ENCODE measurements around the gene SPEG. TPM values are rescaled to one million over a fixed set of nuclear protein-coding genes. Genes with fewer than 3 reads are reported as not detected.

Gene SPEG
- total and polyA plus RNA-seq, 2 donors (not counting 3 experiments of a cell fraction or from before 2014, with no cell fraction given), result 0.84 to 3.5 TPM

GRCh38 chr2:219414857-219415256, 19.8 kb upstream of the SPEG start:
- Histone ChIP-seq H3K27ac (ENCODE audit: insufficient read depth, low read depth, low read length) (no peak overlapping the region), H3K9me3 (replicated peaks; ENCODE audit: control insufficient read depth, insufficient read depth, low read length) (no peaks in the 10 kb centered on the region), H3K79me2 (ENCODE audit: control insufficient read depth, insufficient read depth, low read length) (no peaks in the 10 kb centered on the region), H2AFZ (ENCODE audit: low read depth, low read length) (no peak overlapping the region), H3K9ac (replicated peaks; ENCODE audit: extremely low read depth, insufficient read depth, low read length) (no peak overlapping the region), H3K4me3 (replicated peaks in 1 of 3; ENCODE audit: insufficient read depth in 1 of 3, low read depth in 1 of 3, low read length in 3 of 3) (no peak overlapping the region), H3K27me3 (ENCODE audit: control insufficient read depth in 2 of 2, insufficient read depth in 2 of 2, low read length in 2 of 2) (peaks cover 26 to 30% of the 10 kb centered on the region in 2 experiments), H4K20me1 (replicated peaks; ENCODE audit: control insufficient read depth, extremely low read depth, insufficient read depth, low read length) (no peaks in the 10 kb centered on the region), H3K4me2 (ENCODE audit: insufficient read depth, low read length) (no peak overlapping the region), H3K4me1 (ENCODE audit: control insufficient read depth, extremely low read depth, insufficient read depth, low read length) (no peaks in the 10 kb centered on the region), H3K9me1 (replicated peaks; ENCODE audit: control insufficient read depth, extremely low read depth, insufficient read depth, low read length) (no peaks in the 10 kb centered on the region), H3K36me3 (ENCODE audit: control insufficient read depth in 2 of 2, extremely low read depth in 1 of 2, insufficient read depth in 2 of 2, low read length in 2 of 2) (no peaks in the 10 kb centered on the region)
- CTCF ChIA-PET, result interaction anchor here (1.6 kb wide), 1 partner anchor 115 kb away, joined by 7 read pairs; no protein-coding TSS in a partner anchor
- dilution Hi-C loops (cut with MboI; ENCODE audit: extremely low pct_ligation_motif_present, low sequenced_read_pairs), result no loop called here
- POLR2A ChIA-PET, result no interaction called here
- TF ChIP-seq EZH2 (IDR thresholded peaks at IDR 0.05; ENCODE audit: borderline replicate concordance, low read depth, low read length, severe bottlenecking) (no peak), GATA2 (IDR thresholded peaks at IDR 0.05; ENCODE audit: insufficient read depth, insufficient read length, low read depth, low read length) (no peak), POLR2AphosphoS5 (IDR thresholded peaks at IDR 0.05; ENCODE audit: insufficient read depth, low read depth, low read length) (no peak)
- BruUV-seq (replicated peaks), result no TSS peak
- intact Hi-C loops (cut with micrococcal nuclease), result no loop called here
- no peak for FAIRE-seq
- DNase-seq (ENCODE audit: low read depth, low spot score), result no peak

GRCh38 chr2:219415580-219416234, 18.9 kb upstream of the SPEG start:
- Histone ChIP-seq H3K79me2 (ENCODE audit: control insufficient read depth, insufficient read depth, low read length) (no peaks in the 10 kb centered on the region), H3K27me3 (ENCODE audit: control insufficient read depth in 2 of 2, insufficient read depth in 2 of 2, low read length in 2 of 2) (peaks cover 30% of the 10 kb centered on the region in 2 experiments), H2AFZ (ENCODE audit: low read depth, low read length) (no peak overlapping the region), H3K9me1 (replicated peaks; ENCODE audit: control insufficient read depth, extremely low read depth, insufficient read depth, low read length) (no peaks in the 10 kb centered on the region), H3K4me3 (replicated peaks in 1 of 3; ENCODE audit: insufficient read depth in 1 of 3, low read depth in 1 of 3, low read length in 3 of 3) (no peak overlapping the region), H3K9me3 (replicated peaks; ENCODE audit: control insufficient read depth, insufficient read depth, low read length) (no peaks in the 10 kb centered on the region), H3K27ac (ENCODE audit: insufficient read depth, low read depth, low read length) (no peak overlapping the region), H3K9ac (replicated peaks; ENCODE audit: extremely low read depth, insufficient read depth, low read length) (no peak overlapping the region), H3K4me2 (ENCODE audit: insufficient read depth, low read length) (no peak overlapping the region), H4K20me1 (replicated peaks; ENCODE audit: control insufficient read depth, extremely low read depth, insufficient read depth, low read length) (no peaks in the 10 kb centered on the region), H3K36me3 (ENCODE audit: control insufficient read depth in 2 of 2, extremely low read depth in 1 of 2, insufficient read depth in 2 of 2, low read length in 2 of 2) (no peaks in the 10 kb centered on the region), H3K4me1 (ENCODE audit: control insufficient read depth, extremely low read depth, insufficient read depth, low read length) (no peaks in the 10 kb centered on the region)
- intact Hi-C loops (cut with micrococcal nuclease) (no loop called here), dilution Hi-C loops (cut with MboI; ENCODE audit: extremely low pct_ligation_motif_present, low sequenced_read_pairs) (no loop called here)
- ChIA-PET POLR2A (interaction anchor here (0.7 kb wide), 1 partner anchor 14 kb away, joined by 5 read pairs; no protein-coding TSS in a partner anchor), CTCF (interaction anchor here (0.8 to 1.9 kb wide), 4 partner anchors 13 to 144 kb away, joined by 3 to 7 read pairs (median 5); no protein-coding TSS in a partner anchor)
- FAIRE-seq (no peak), DNase-seq (ENCODE audit: low read depth, low spot score) (no peak)
- BruUV-seq (replicated peaks), result no TSS peak
- no peak for TF ChIP-seq MYC (IDR thresholded peaks at IDR 0.05; ENCODE audit: low read depth, low read length)
